WTC11 (cell line): Measurements from ENCODE around the gene RFX6. TPM values are rescaled to one million over a fixed set of nuclear protein-coding genes. Genes with fewer than 3 reads are reported as not detected.
A peak's percentile ranks its signal among the peaks of the same experiment; 100 is the strongest.

ENCODE experiments used
- ATAC-seq: fragments of 200-7000 bp; cut with Tn5 transposase; 2 replicates; pipeline ENCODE4 v1.10.0; 2021; ENCODE audit warnings: mild to moderate bottlenecking, moderate library complexity
- Bru-seq: library from RNA; stranded (reverse); fragments of 400-500 nt; gene quantifications from one replicate; lab custom pipeline; 2021; lab: Mats Ljungman, UMichigan
- CTCF ChIA-PET: fragments of 300-600 bp; sonication (Branson Sonifier 250); formaldehyde crosslinking; loops from one replicate; lab custom pipeline; 2021; ENCODE audit warnings: antibody characterized with exemption; lab: Charles Lee
- POLR2A ChIA-PET: fragments of 350-600 bp; sonication (Branson Sonifier 250); formaldehyde crosslinking; loops from one replicate; lab custom pipeline; 2021; ENCODE audit warnings: antibody characterized with exemption; lab: Charles Lee
- DNase-seq: peaks from one replicate; pipeline ENCODE4 v3.0.0; 2021; ENCODE audit warnings: low spot score
- H3K27ac Mint-ChIP-seq: 2 replicates; pipeline ENCODE4 v1.8.0; 2021; ENCODE audit warnings: mixed read lengths
- H3K27me3 Mint-ChIP-seq: 2 replicates; pipeline ENCODE4 v1.8.0; 2021; ENCODE audit warnings: low read depth, mild to moderate bottlenecking, moderate library complexity, mixed read lengths
- H3K36me3 Mint-ChIP-seq: 2 replicates; pipeline ENCODE4 v1.8.0; 2021; ENCODE audit warnings: mixed read lengths
- H3K4me1 Mint-ChIP-seq: 2 replicates; pipeline ENCODE4 v1.8.0; 2022; ENCODE audit warnings: mixed read lengths
- H3K4me3 Mint-ChIP-seq: 2 replicates; pipeline ENCODE4 v1.8.0; 2021; ENCODE audit warnings: mild to moderate bottlenecking, moderate library complexity, mixed read lengths
- H3K9me3 Mint-ChIP-seq: 2 replicates; pipeline ENCODE4 v1.8.0; 2021; ENCODE audit warnings: mixed read lengths
- ATF6 ChIP-seq: sonication (generic); formaldehyde crosslinking; IDR thresholded peaks from 2 replicates; pipeline ENCODE4 v1.8.1; 2023; ENCODE audit warnings: mild to moderate bottlenecking, missing genetic modification reagents
- E2F1 ChIP-seq: sonication (generic); formaldehyde crosslinking; IDR thresholded peaks from 2 replicates; pipeline ENCODE4 v1.8.0; 2022; ENCODE audit warnings: mild to moderate bottlenecking, missing genetic modification reagents
- ELF4 ChIP-seq: sonication (generic); formaldehyde crosslinking; IDR thresholded peaks from 2 replicates; pipeline ENCODE4 v1.8.1; 2022; ENCODE audit warnings: low read depth, mild to moderate bottlenecking, moderate library complexity, missing genetic modification reagents
- HMGXB4 ChIP-seq: sonication (generic); formaldehyde crosslinking; IDR thresholded peaks from 2 replicates; pipeline ENCODE4 v1.8.1; 2023; ENCODE audit warnings: mild to moderate bottlenecking, moderate library complexity, missing genetic modification reagents
- MAX ChIP-seq: sonication (generic); formaldehyde crosslinking; IDR thresholded peaks from 2 replicates; pipeline ENCODE4 v1.8.0; 2022; ENCODE audit warnings: mild to moderate bottlenecking, missing genetic modification reagents
- OVOL2 ChIP-seq: fragments of 250-450 bp; sonication (Bioruptor Pico); IDR thresholded peaks from 2 replicates; pipeline ENCODE4 v1.9.0; 2021; ENCODE audit warnings: mild to moderate bottlenecking, borderline replicate concordance
- PRDM15 ChIP-seq: sonication (generic); formaldehyde crosslinking; IDR thresholded peaks from 2 replicates; pipeline ENCODE4 v1.8.0; 2022; ENCODE audit warnings: missing genetic modification reagents
- PREB ChIP-seq: sonication (generic); formaldehyde crosslinking; IDR thresholded peaks from 2 replicates; pipeline ENCODE4 v1.8.1; 2022; ENCODE audit warnings: mild to moderate bottlenecking, missing genetic modification reagents, moderate library complexity, borderline replicate concordance
- SMAD4 ChIP-seq: sonication (generic); formaldehyde crosslinking; IDR thresholded peaks from 2 replicates; pipeline ENCODE4 v1.8.0; 2022; ENCODE audit warnings: mild to moderate bottlenecking, missing genetic modification reagents
- ZBTB43 ChIP-seq: sonication (generic); formaldehyde crosslinking; IDR thresholded peaks from 2 replicates; pipeline ENCODE4 v1.8.1; 2023; ENCODE audit warnings: mild to moderate bottlenecking, missing genetic modification reagents
- long read RNA-seq, 3 experiments: library from RNA in 1 of 3; library from capped mRNA in 1 of 3; library from polyadenylated mRNA in 1 of 3; unstranded in 2 of 3; stranded (forward) in 1 of 3; transcript quantifications; one replicate each; pipeline ENCODE4 v2.0.0, GENCODE V29; 2021
- total RNA-seq: library from RNA; stranded (reverse); gene quantifications from 3 replicates; pipeline ENCODE4 v1.2.3, GENCODE V29; 2021

RFX6 gene
- 0.11 TPM in 1 of 3 replicates, not detected in the others for total RNA-seq
- percentile 7 among the genes with signal in this experiment for Bru-seq, nascent RNA
- long read RNA-seq, experiment 1, partial matches to known transcripts = 0 of 1 reads
- long read RNA-seq, experiment 1, other reads (novel, unspliced or antisense) = 1 of 1 reads
- long read RNA-seq, experiment 2 = 0 reads
- long read RNA-seq, experiment 3 = 0 reads

- POLR2A ChIA-PET = interaction anchor here (0.7 kb wide), 1 partner anchor 10 kb away, joined by 3 read pairs; no protein-coding TSS in a partner anchor
- TF ChIP-seq SMAD4 (CRISPR knock-in tag) (no peak), MAX (CRISPR knock-in tag) (0 out of 2 replicates have a peak, but pooled peaks have one; percentile 30), OVOL2 (no peak), PRDM15 (CRISPR knock-in tag) (peak; percentile 28; the same call in 1 of the 2 replicates), PREB (CRISPR knock-in tag) (no peak)
- Mint-ChIP-seq H3K27me3 (peaks cover 59% of the 10 kb centered on the region), H3K36me3 (peaks cover 8% of the 10 kb centered on the region; the same call in 1 of the 2 replicates), H3K9me3 (peaks cover 14% of the 10 kb centered on the region), H3K4me3 (peak within 1 kb of the TSS; percentile 91), H3K4me1 (peaks cover 9% of the 10 kb centered on the region), H3K27ac (no peak within 1 kb of the TSS)
- CTCF ChIA-PET = interaction anchor here (0.9 to 2.0 kb wide), 5 partner anchors 65 to 391 kb away, joined by 3 to 12 read pairs (median 4); partner anchors contain the start of gene FAM162B
- DNase-seq (peak; percentile 66), ATAC-seq (peak; percentile 92)
Measured at GRCh38 chr6:116876635-116877611, at the start of gene RFX6. RFX6 (plus strand) TSS chr6:116877242; CDS start chr6:116877276, 34 bp downstream.

GRCh38 chr6:116827561-116828240 lies 49.3 kb upstream of the RFX6 start:
- Mint-ChIP-seq H3K27me3 (no peaks in the 10 kb centered on the region; the same call in 1 of the 2 replicates), H3K27ac (peak overlapping the region; percentile 90), H3K36me3 (peaks cover 28% of the 10 kb centered on the region), H3K4me3 (peak overlapping the region; percentile 37), H3K9me3 (peaks cover 39% of the 10 kb centered on the region), H3K4me1 (peaks cover 28% of the 10 kb centered on the region)
- TF ChIP-seq ELF4 (CRISPR knock-in tag) (no peak), ATF6 (CRISPR knock-in tag) (no peak), ZBTB43 (CRISPR knock-in tag) (no peak), E2F1 (no peak), HMGXB4 (no peak)
- ChIA-PET CTCF (no interaction called here), POLR2A (no interaction called here)
- ATAC-seq = peak; percentile 78
- DNase-seq = no peak
